Left lung (tissue), 10 donors: Measurements from ENCODE around the gene CMIP. TPM values are rescaled to one million over a fixed set of nuclear protein-coding genes. Genes with fewer than 3 reads are reported as not detected.
A peak's percentile ranks its signal among the peaks of the same experiment; 100 is the strongest.

Experiments used
- ATAC-seq: fragments of 200-7000 bp; cut with Tn5 transposase; one replicate; pipeline ENCODE4 v1.9.1; 2020; ENCODE audit warnings: moderate library complexity
- DNase-seq, 4 donors: peaks; one replicate each; pipeline ENCODE4 v3.0.0-alpha.2; 2013 to 2020
- H3K27ac ChIP-seq, 2 donors: fragments of 200-600 bp; sonication (generic) in 1 of 2; one replicate each; pipeline versions ENCODE4 v1.5.0 to v1.8.0; 2020 to 2021
- H3K27me3 ChIP-seq, 2 donors: fragments of 200-600 bp; sonication (generic) in 1 of 2; one replicate each; pipeline versions ENCODE4 v1.5.0 to v1.8.0; 2020 to 2021
- H3K36me3 ChIP-seq, 2 donors: fragments of 200-600 bp; sonication (generic) in 1 of 2; one replicate each; pipeline versions ENCODE4 v1.5.0 to v1.8.0; 2020 to 2021
- H3K4me1 ChIP-seq, 2 donors: fragments of 200-600 bp; one replicate each; pipeline ENCODE4 v1.8.0; 2021
- H3K4me3 ChIP-seq, 2 donors: fragments of 200-600 bp; sonication (generic) in 1 of 2; one replicate each; pipeline versions ENCODE4 v1.5.0 to v1.8.0; 2020 to 2021; ENCODE audit warnings: mild to moderate bottlenecking in 1 of 2
- H3K9me3 ChIP-seq, 2 donors: fragments of 200-600 bp; sonication (generic) in 1 of 2; one replicate each; pipeline versions ENCODE4 v1.5.0 to v1.8.0; 2020 to 2021
- intact Hi-C, 2 donors: fragments of 100-400 bp; cut with DNase I; formaldehyde crosslinking; loops; one replicate each; pipeline versions ENCODE4 v1.11.2 to v1.14.2; 2022
- polyA plus RNA-seq, 6 donors: library from polyadenylated mRNA; unstranded; fragments of 120-200 nt; gene quantifications; one replicate each; pipeline ENCODE4 v1.2.1, GENCODE V29; 2013; ENCODE audit not compliant: insufficient read length in 6 of 6
- total RNA-seq, 2 donors: library from RNA; stranded (reverse); fragmentation: NEBNext Ultra II Directional; extraction: Animal tissue kit (Norgen Biotek cat#: 25700); gene quantifications; one replicate each; pipeline ENCODE4 v1.2.1, GENCODE V29; 2021
- TF ChIP-seq, protein P1 (sequence below), 2 donors: fragments of 200-600 bp; sonication (generic) in 1 of 2; IDR thresholded peaks; one replicate each; pipeline versions ENCODE4 v1.5.0 to v1.8.0; 2021; ENCODE audit warnings: antibody characterized with exemption in 2 of 2
- donor health status: DM: no; HTN: yes; CAD: no.
- donor health status: DM: no; HTN: no; CAD: no.

CMIP gene
- total and polyA plus RNA-seq, 8 donors = 35.3 to 55.8 (median 40.4) TPM

GRCh38 chr16:81637336-81638235, 193.0 kb downstream of the CMIP start:
- no peak for ATAC-seq
- Histone ChIP-seq H3K27me3 (no peaks in the 10 kb centered on the region), H3K36me3 (peaks cover 0 to 6% of the 10 kb centered on the region in 2 donors), H3K27ac (no peak overlapping the region), H3K9me3 (no peaks in the 10 kb centered on the region), H3K4me1 (peaks cover 0 to 45% of the 10 kb centered on the region in 2 donors), H3K4me3 (no peak overlapping the region)
- DNase-seq = no peak
- intact Hi-C loops = no loop called here
- TF ChIP-seq, protein P1, sequence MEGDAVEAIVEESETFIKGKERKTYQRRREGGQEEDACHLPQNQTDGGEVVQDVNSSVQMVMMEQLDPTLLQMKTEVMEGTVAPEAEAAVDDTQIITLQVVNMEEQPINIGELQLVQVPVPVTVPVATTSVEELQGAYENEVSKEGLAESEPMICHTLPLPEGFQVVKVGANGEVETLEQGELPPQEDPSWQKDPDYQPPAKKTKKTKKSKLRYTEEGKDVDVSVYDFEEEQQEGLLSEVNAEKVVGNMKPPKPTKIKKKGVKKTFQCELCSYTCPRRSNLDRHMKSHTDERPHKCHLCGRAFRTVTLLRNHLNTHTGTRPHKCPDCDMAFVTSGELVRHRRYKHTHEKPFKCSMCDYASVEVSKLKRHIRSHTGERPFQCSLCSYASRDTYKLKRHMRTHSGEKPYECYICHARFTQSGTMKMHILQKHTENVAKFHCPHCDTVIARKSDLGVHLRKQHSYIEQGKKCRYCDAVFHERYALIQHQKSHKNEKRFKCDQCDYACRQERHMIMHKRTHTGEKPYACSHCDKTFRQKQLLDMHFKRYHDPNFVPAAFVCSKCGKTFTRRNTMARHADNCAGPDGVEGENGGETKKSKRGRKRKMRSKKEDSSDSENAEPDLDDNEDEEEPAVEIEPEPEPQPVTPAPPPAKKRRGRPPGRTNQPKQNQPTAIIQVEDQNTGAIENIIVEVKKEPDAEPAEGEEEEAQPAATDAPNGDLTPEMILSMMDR (IDR thresholded peaks at IDR 0.05) = no peak

- ATAC-seq = no peak
- TF ChIP-seq, protein P1 (IDR thresholded peaks at IDR 0.05) = no peak
- Histone ChIP-seq H3K36me3 (peaks cover 0 to 6% of the 10 kb centered on the region in 2 donors), H3K4me3 (no peak overlapping the region), H3K4me1 (peaks cover 0 to 36% of the 10 kb centered on the region in 2 donors), H3K27ac (no peak overlapping the region), H3K9me3 (no peaks in the 10 kb centered on the region), H3K27me3 (no peaks in the 10 kb centered on the region)
- peak in 1 of 4 donors; percentile 57 for DNase-seq
- intact Hi-C loops = no loop called here
Measured at GRCh38 chr16:81638286-81638945, 193.8 kb downstream of the CMIP start.

- ATAC-seq (no peak), DNase-seq (no peak)
- Histone ChIP-seq H3K27me3 (no peaks in the 10 kb centered on the region), H3K4me1 (peaks cover 0 to 27% of the 10 kb centered on the region in 2 donors), H3K36me3 (peaks cover 0 to 6% of the 10 kb centered on the region in 2 donors), H3K4me3 (no peak overlapping the region), H3K27ac (no peak overlapping the region), H3K9me3 (no peaks in the 10 kb centered on the region)
- intact Hi-C loops = no loop called here
- TF ChIP-seq, protein P1 (IDR thresholded peaks at IDR 0.05) = no peak
Measured at GRCh38 chr16:81639348-81639747, 194.7 kb downstream of the CMIP start.

DNA sequence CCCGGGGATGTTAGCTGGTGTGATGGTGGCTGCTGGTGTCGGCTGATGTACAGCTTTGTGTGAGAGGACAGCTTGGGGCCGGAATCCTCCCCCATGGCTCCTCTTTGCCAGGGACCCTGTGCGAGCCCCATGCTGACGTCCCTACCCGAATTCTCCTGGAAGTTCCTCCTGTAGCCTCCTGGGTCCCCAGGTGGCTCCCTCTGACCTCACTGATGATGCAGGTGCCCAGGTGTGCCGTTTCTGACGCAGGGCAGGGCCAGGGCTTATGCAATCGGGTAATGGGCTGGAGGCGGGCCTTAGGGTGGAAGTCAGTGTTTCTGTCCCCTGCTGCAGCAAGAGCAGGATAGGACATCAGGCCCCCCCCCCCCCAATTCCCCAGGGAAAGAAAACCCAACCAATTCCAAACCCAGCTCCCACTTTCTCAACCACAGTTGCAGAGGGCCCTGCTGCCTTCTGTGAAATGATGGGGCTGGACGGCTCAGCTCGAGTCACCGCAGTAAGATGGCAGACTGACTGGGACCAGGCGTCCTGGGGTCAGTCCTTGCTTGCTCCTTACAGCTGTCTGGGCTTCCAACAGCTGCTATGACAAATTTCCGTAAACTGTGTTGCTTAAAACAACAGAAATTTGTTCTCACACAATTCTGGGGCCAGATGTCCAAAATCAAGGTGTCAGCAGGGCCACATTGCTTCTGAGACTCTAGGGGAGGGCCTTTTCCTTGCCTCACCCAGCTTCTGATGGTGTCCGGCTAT, 195.5 kb downstream of the CMIP start:
- no peak for ATAC-seq
- H3K9me3 ChIP-seq = no peaks in the 10 kb centered on the region
- H3K4me3 ChIP-seq = no peak overlapping the region
- peaks cover 0 to 6% of the 10 kb centered on the region in 2 donors for H3K36me3 ChIP-seq
- peak in 1 of 4 donors; percentile 47 for DNase-seq
- peaks cover 0 to 20% of the 10 kb centered on the region in 2 donors for H3K4me1 ChIP-seq
- TF ChIP-seq, protein P1 (IDR thresholded peaks at IDR 0.05) = no peak
- H3K27ac ChIP-seq = no peak overlapping the region
- intact Hi-C loops = no loop called here
- H3K27me3 ChIP-seq = no peaks in the 10 kb centered on the region
